ENCODE data around the gene MED26.

GRCh38 chr19:16548956-16549355, 79.0 kb downstream of the MED26 start:
- no peak for TF ChIP-seq EZH2 (IDR thresholded peaks at IDR 0.05; ENCODE audit: insufficient read depth, poor library complexity, severe bottlenecking)
- TF ChIP-seq EZH2phosphoT487 (IDR thresholded peaks at IDR 0.05; ENCODE audit: insufficient read depth, low read depth): no peak

Data from GM23248 (cell line).